AG04450 (cell line): Measurements from ENCODE around the gene SF3A2. TPM values are rescaled to one million over a fixed set of nuclear protein-coding genes. Genes with fewer than 3 reads are reported as not detected.

Experiments used
- CTCF ChIA-PET: fragments of 300-600, 350-600 bp; formaldehyde crosslinking; extraction: SDS; loops from one replicate; lab custom pipeline; 2022; ENCODE audit warnings: antibody characterized with exemption, inconsistent platforms; lab: Charles Lee
- POLR2A ChIA-PET: fragments of 350-600 bp; formaldehyde crosslinking; extraction: SDS; loops from one replicate; lab custom pipeline; 2021; ENCODE audit warnings: antibody characterized with exemption, inconsistent platforms; lab: Yijun Ruan, JAX
- DNase-seq: peaks from one replicate; pipeline ENCODE4 v3.0.0-alpha.2; 2011; ENCODE audit warnings: low read depth, low spot score
- H3K27ac ChIP-seq: one replicate; pipeline ENCODE4 v1.5.1; 2012; ENCODE audit warnings: low read depth, low read length, control low read depth
- H3K27me3 ChIP-seq: one replicate; pipeline ENCODE4 v1.6.0; 2012; ENCODE audit warnings: low read length; ENCODE audit not compliant: control insufficient read depth, insufficient read depth
- H3K4me3 ChIP-seq: 2 replicates; pipeline ENCODE4 v1.5.1; 2011; ENCODE audit warnings: mild to moderate bottlenecking, low read depth, low read length, control low read depth
- H3K9me3 ChIP-seq: 2 replicates; pipeline ENCODE4 v1.5.1; 2012; ENCODE audit warnings: low read length; ENCODE audit not compliant: control insufficient read depth, insufficient read depth
- CTCF ChIP-seq: IDR thresholded peaks from 2 replicates; pipeline ENCODE4 v1.5.1; 2011; ENCODE audit warnings: low read depth, low read length, control low read depth, inconsistent platforms
- polyA plus RNA-seq: library from polyadenylated mRNA; depleted of rRNA; stranded (reverse); fragments of >200 nt; gene quantifications from 2 replicates; pipeline ENCODE4 v1.2.3, GENCODE V29; 2011

Gene SF3A2
- polyA plus RNA-seq, 1 experiment: 7.0 TPM

GRCh38 chr19:2287585-2288337, 51.1 kb downstream of the SF3A2 start:
- POLR2A ChIA-PET: no interaction called here
- Histone ChIP-seq H3K9me3 (peaks cover 4% of the 10 kb centered on the region; the same call in 1 of the 2 replicates), H3K27ac (no peak overlapping the region), H3K27me3 (peaks cover 44% of the 10 kb centered on the region), H3K4me3 (no peak overlapping the region)
- DNase-seq: no peak
- CTCF ChIA-PET: no interaction called here
- TF ChIP-seq CTCF: no peak

- peaks cover 4% of the 10 kb centered on the region; the same call in 1 of the 2 replicates for H3K9me3 ChIP-seq
- H3K27me3 ChIP-seq: peaks cover 45% of the 10 kb centered on the region
- ChIA-PET CTCF (no interaction called here), POLR2A (interaction anchor here (0.5 to 1.2 kb wide), 3 partner anchors 17 to 137 kb away, joined by 3 to 7 read pairs (median 3); partner anchors contain the start of gene AP3D1)
- no peak overlapping the region for H3K27ac ChIP-seq
- DNase-seq: no peak
- no peak overlapping the region for H3K4me3 ChIP-seq
- no peak for TF ChIP-seq CTCF
Measured at GRCh38 chr19:2288338-2288817, 51.8 kb downstream of the SF3A2 start.

- CTCF ChIA-PET: no interaction called here
- DNase-seq: no peak
- POLR2A ChIA-PET: interaction anchor here (0.5 to 1.2 kb wide), 3 partner anchors 18 to 138 kb away, joined by 3 to 7 read pairs (median 3); partner anchors contain the start of gene AP3D1
- H3K27me3 ChIP-seq: peaks cover 50% of the 10 kb centered on the region
- peaks cover 4% of the 10 kb centered on the region; the same call in 1 of the 2 replicates for H3K9me3 ChIP-seq
- no peak overlapping the region for H3K27ac ChIP-seq
- no peak overlapping the region for H3K4me3 ChIP-seq
- TF ChIP-seq CTCF: no peak
Measured at GRCh38 chr19:2288818-2289713, 52.4 kb downstream of the SF3A2 start.

GRCh38 chr19:2289714-2290435, 53.3 kb downstream of the SF3A2 start:
- peak overlapping the region; percentile 10; the same call in 1 of the 2 replicates for H3K4me3 ChIP-seq
- CTCF ChIA-PET: no interaction called here
- POLR2A ChIA-PET: no interaction called here
- H3K27me3 ChIP-seq: peaks cover 57% of the 10 kb centered on the region
- DNase-seq: no peak
- H3K9me3 ChIP-seq: peaks cover 4% of the 10 kb centered on the region; the same call in 1 of the 2 replicates
- TF ChIP-seq CTCF: no peak
- H3K27ac ChIP-seq: no peak overlapping the region
